H9 (cell line): ENCODE measurements around the gene SCN10A. TPM values are rescaled to one million over a fixed set of nuclear protein-coding genes. Genes with fewer than 3 reads are reported as not detected.

ENCODE experiments used
- DNase-seq: peaks from one replicate; pipeline ENCODE4 v3.0.0-alpha.2; 2017
- H2AFZ ChIP-seq: one replicate; pipeline ENCODE4 v1.6.1; 2013; ENCODE audit warnings: mild to moderate bottlenecking, low read length, control low read depth, moderate library complexity
- H2AK5ac ChIP-seq: 2 replicates; pipeline ENCODE4 v1.6.1; 2013; ENCODE audit warnings: low read length, control low read depth, mixed read lengths; ENCODE audit not compliant: insufficient read length
- H2BK120ac ChIP-seq: one replicate; pipeline ENCODE4 v1.6.1; 2013; ENCODE audit warnings: low read depth, mild to moderate bottlenecking, low read length, control low read depth, inconsistent platforms; ENCODE audit not compliant: poor library complexity, severe bottlenecking
- H2BK12ac ChIP-seq: 2 replicates; pipeline ENCODE4 v1.6.1; 2013; ENCODE audit warnings: low read length, control low read depth, mixed read lengths, low read depth; ENCODE audit not compliant: insufficient read length
- H2BK15ac ChIP-seq: 2 replicates; pipeline ENCODE4 v1.6.1; 2013; ENCODE audit warnings: low read depth, low read length, control low read depth
- H2BK20ac ChIP-seq: one replicate; pipeline ENCODE4 v1.6.1; 2013; ENCODE audit warnings: low read depth, mild to moderate bottlenecking, low read length, control low read depth, inconsistent platforms; ENCODE audit not compliant: poor library complexity, severe bottlenecking
- H2BK5ac ChIP-seq: 2 replicates; pipeline ENCODE4 v1.6.1; 2013; ENCODE audit warnings: low read length, control low read depth, mixed read lengths; ENCODE audit not compliant: insufficient read length
- H3K14ac ChIP-seq: 2 replicates; pipeline ENCODE4 v1.6.1; 2013; ENCODE audit warnings: low read length, control low read depth; ENCODE audit not compliant: insufficient read depth
- H3K18ac ChIP-seq: 2 replicates; pipeline ENCODE4 v1.6.1; 2013; ENCODE audit warnings: low read depth, mild to moderate bottlenecking, mixed read lengths, low read length, control low read depth; ENCODE audit not compliant: insufficient read length
- H3K23ac ChIP-seq: 2 replicates; pipeline ENCODE4 v1.6.1; 2013; ENCODE audit warnings: low read length, control low read depth, mixed read lengths, low read depth; ENCODE audit not compliant: insufficient read length
- H3K23me2 ChIP-seq: 2 replicates; pipeline ENCODE4 v1.6.1; 2013; ENCODE audit warnings: low read depth, mild to moderate bottlenecking, mixed read lengths, low read length, control low read depth; ENCODE audit not compliant: insufficient read length, poor library complexity, severe bottlenecking
- H3K27ac ChIP-seq: 2 replicates; pipeline ENCODE4 v1.5.1; 2013; ENCODE audit warnings: low read length, control low read depth, mixed read lengths, low read depth; ENCODE audit not compliant: insufficient read length
- H3K27me3 ChIP-seq: 2 replicates; pipeline ENCODE4 v1.6.1; 2013; ENCODE audit warnings: low read length, control low read depth, inconsistent platforms; ENCODE audit not compliant: insufficient read depth
- H3K4ac ChIP-seq: 2 replicates; pipeline ENCODE4 v1.6.1; 2013; ENCODE audit warnings: low read depth, mild to moderate bottlenecking, control low read depth, inconsistent platforms, low read length, moderate library complexity
- H3K4me1 ChIP-seq: 2 replicates; pipeline ENCODE4 v1.6.1; 2013; ENCODE audit warnings: low read length, control low read depth, inconsistent platforms; ENCODE audit not compliant: insufficient read depth
- H3K4me2 ChIP-seq: 2 replicates; pipeline ENCODE4 v1.6.1; 2013; ENCODE audit warnings: low read length, control low read depth, mixed read lengths; ENCODE audit not compliant: insufficient read length, insufficient read depth
- H3K56ac ChIP-seq: 2 replicates; pipeline ENCODE4 v1.6.1; 2013; ENCODE audit warnings: low read depth, mild to moderate bottlenecking, mixed read lengths, low read length, control low read depth; ENCODE audit not compliant: insufficient read length
- H3K79me1 ChIP-seq: 2 replicates; pipeline ENCODE4 v1.6.1; 2013; ENCODE audit warnings: low read depth, mild to moderate bottlenecking, moderate library complexity, low read length, control low read depth, inconsistent platforms; ENCODE audit not compliant: insufficient read depth, poor library complexity, severe bottlenecking
- H3K79me2 ChIP-seq: 2 replicates; pipeline ENCODE4 v1.6.1; 2013; ENCODE audit warnings: low read length, control low read depth, inconsistent platforms; ENCODE audit not compliant: insufficient read depth
- H3K9ac ChIP-seq: 2 replicates; pipeline ENCODE4 v1.6.1; 2013; ENCODE audit warnings: low read length, control low read depth, mixed read lengths; ENCODE audit not compliant: insufficient read length; ENCODE audit errors: extremely low read depth
- H3K9me3 ChIP-seq: one replicate; pipeline ENCODE4 v1.6.1; 2013; ENCODE audit warnings: low read depth, low read length, inconsistent platforms; ENCODE audit not compliant: control insufficient read depth
- H3T11ph ChIP-seq: one replicate; pipeline ENCODE4 v1.6.1; 2013; ENCODE audit warnings: mild to moderate bottlenecking, low read length, control low read depth, inconsistent platforms
- H4K20me1 ChIP-seq: one replicate; pipeline ENCODE4 v1.6.1; 2013; ENCODE audit not compliant: control insufficient read depth, insufficient read length, insufficient read depth
- H4K5ac ChIP-seq: 2 replicates; pipeline ENCODE4 v1.6.1; 2013; ENCODE audit warnings: low read depth, mild to moderate bottlenecking, mixed read lengths, low read length, control low read depth; ENCODE audit not compliant: insufficient read length
- H4K8ac ChIP-seq: replicated peaks from 2 replicates; pipeline ENCODE4 v1.6.1; 2013; ENCODE audit warnings: low read length, control low read depth, mixed read lengths, low read depth; ENCODE audit not compliant: insufficient read length
- H4K91ac ChIP-seq: 2 replicates; pipeline ENCODE4 v1.6.1; 2013; ENCODE audit warnings: low read depth, mild to moderate bottlenecking, moderate library complexity, mixed read lengths, low read length, control low read depth; ENCODE audit not compliant: insufficient read length
- H3K27ac Mint-ChIP-seq, 3 experiments: 2 replicates in 2 of 3; 3 replicates in 1 of 3; pipeline ENCODE4 v1.8.0; 2020 to 2021; ENCODE audit warnings: mixed read lengths in 3 of 3, mild to moderate bottlenecking in 1 of 3, moderate library complexity in 1 of 3
- H3K27me3 Mint-ChIP-seq: 2 replicates; pipeline ENCODE4 v1.8.0; 2021; ENCODE audit warnings: low read depth, mild to moderate bottlenecking, moderate library complexity, mixed read lengths
- H3K36me3 Mint-ChIP-seq, 3 experiments: 2 replicates in 2 of 3; 3 replicates in 1 of 3; pipeline ENCODE4 v1.8.0; 2020 to 2021; ENCODE audit warnings: low read depth in 3 of 3, mixed read lengths in 3 of 3; ENCODE audit not compliant: insufficient read depth in 1 of 3
- H3K4me1 Mint-ChIP-seq, 2 experiments: 2 replicates each; pipeline ENCODE4 v1.8.0; 2020; ENCODE audit warnings: mixed read lengths in 2 of 2
- H3K4me3 Mint-ChIP-seq, 2 experiments: 2 replicates in 1 of 2; 3 replicates in 1 of 2; pipeline ENCODE4 v1.8.0; 2020 to 2021; ENCODE audit warnings: mild to moderate bottlenecking in 2 of 2, mixed read lengths in 2 of 2, moderate library complexity in 1 of 2
- H3K9me3 Mint-ChIP-seq, 2 experiments: 2 replicates in 1 of 2; 3 replicates in 1 of 2; pipeline ENCODE4 v1.8.0; 2020; ENCODE audit warnings: mild to moderate bottlenecking in 2 of 2, mixed read lengths in 2 of 2, moderate library complexity in 1 of 2
- total RNA-seq: library from RNA; stranded (reverse); gene quantifications from 2 replicates; pipeline ENCODE4 v1.2.1, GENCODE V29; 2021
- TF ChIP-seq, protein P1 (sequence below): fragments of 200-600 bp; sonication (generic); conservative IDR thresholded peaks from 3 replicates; pipeline ENCODE4 v1.8.0; 2021; ENCODE audit warnings: antibody characterized with exemption, mild to moderate bottlenecking

Gene SCN10A
- total RNA-seq, 1 experiment from 2014 or later: not detected

DNA sequence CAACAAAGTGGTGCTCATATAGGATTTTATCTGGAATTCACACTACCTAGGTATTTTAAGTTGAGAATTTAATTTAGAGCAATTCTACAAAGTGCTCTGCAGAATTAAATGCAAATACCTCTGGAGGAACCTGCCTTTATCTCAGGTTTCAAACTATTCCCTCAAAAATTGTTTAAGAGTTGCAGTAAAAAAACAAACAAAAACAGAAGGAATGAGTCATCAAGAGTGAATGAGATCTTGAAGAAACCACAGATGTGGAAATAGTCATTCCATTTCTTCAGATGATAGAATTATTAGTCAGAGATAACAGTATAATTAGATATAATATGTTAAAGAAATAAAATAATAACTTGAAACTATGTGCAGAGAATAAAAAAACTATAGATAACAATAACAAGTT lies 85.7 kb downstream of the SCN10A start:
- Histone ChIP-seq H3K23ac (no peak overlapping the region), H3K4me2 (no peak overlapping the region)
- TF ChIP-seq, protein P1, sequence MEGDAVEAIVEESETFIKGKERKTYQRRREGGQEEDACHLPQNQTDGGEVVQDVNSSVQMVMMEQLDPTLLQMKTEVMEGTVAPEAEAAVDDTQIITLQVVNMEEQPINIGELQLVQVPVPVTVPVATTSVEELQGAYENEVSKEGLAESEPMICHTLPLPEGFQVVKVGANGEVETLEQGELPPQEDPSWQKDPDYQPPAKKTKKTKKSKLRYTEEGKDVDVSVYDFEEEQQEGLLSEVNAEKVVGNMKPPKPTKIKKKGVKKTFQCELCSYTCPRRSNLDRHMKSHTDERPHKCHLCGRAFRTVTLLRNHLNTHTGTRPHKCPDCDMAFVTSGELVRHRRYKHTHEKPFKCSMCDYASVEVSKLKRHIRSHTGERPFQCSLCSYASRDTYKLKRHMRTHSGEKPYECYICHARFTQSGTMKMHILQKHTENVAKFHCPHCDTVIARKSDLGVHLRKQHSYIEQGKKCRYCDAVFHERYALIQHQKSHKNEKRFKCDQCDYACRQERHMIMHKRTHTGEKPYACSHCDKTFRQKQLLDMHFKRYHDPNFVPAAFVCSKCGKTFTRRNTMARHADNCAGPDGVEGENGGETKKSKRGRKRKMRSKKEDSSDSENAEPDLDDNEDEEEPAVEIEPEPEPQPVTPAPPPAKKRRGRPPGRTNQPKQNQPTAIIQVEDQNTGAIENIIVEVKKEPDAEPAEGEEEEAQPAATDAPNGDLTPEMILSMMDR: no peak

More for the DNA sequence above, 85.7 kb downstream of the SCN10A start:
- H2BK120ac ChIP-seq: no peak overlapping the region
- no peaks in the 10 kb centered on the region for H3K9me3 ChIP-seq
- H2BK15ac ChIP-seq: no peak overlapping the region
- H4K20me1 ChIP-seq: no peaks in the 10 kb centered on the region
- no peak overlapping the region for H3K14ac ChIP-seq
- no peaks in the 10 kb centered on the region for H3K36me3 Mint-ChIP-seq
- H2BK12ac ChIP-seq: no peak overlapping the region
- no peak overlapping the region for H3K4me3 Mint-ChIP-seq
- H4K8ac ChIP-seq: no peak overlapping the region
- no peak overlapping the region for H4K91ac ChIP-seq
- H3K27ac Mint-ChIP-seq: no peak overlapping the region
- H3K56ac ChIP-seq: no peak overlapping the region
- H3K79me2 ChIP-seq: no peaks in the 10 kb centered on the region
- no peak for DNase-seq
- no peak overlapping the region for H3T11ph ChIP-seq
- no peaks in the 10 kb centered on the region for H3K79me1 ChIP-seq
- no peak overlapping the region for H2AFZ ChIP-seq
- H3K27me3 ChIP-seq: no peaks in the 10 kb centered on the region
- no peak overlapping the region for H2BK20ac ChIP-seq
- H2AK5ac ChIP-seq: no peak overlapping the region
- H2BK5ac ChIP-seq: no peak overlapping the region
- H3K4me1 Mint-ChIP-seq: peaks cover 0 to 3% of the 10 kb centered on the region in 2 experiments; a peak in 2 of 4 replicates
- no peaks in the 10 kb centered on the region for H3K4me1 ChIP-seq
- H3K23me2 ChIP-seq: no peaks in the 10 kb centered on the region
- no peak overlapping the region for H3K4ac ChIP-seq
- no peak overlapping the region for H4K5ac ChIP-seq
- H3K18ac ChIP-seq: no peak overlapping the region
- H3K9ac ChIP-seq: no peak overlapping the region
- no peak overlapping the region for H3K27ac ChIP-seq
- no peaks in the 10 kb centered on the region for H3K9me3 Mint-ChIP-seq
- peaks cover 8% of the 10 kb centered on the region for H3K27me3 Mint-ChIP-seq
